Forelimb muscle (tissue), 1 donor: Measurements from ENCODE around the gene PHF8. TPM values are rescaled to one million over a fixed set of nuclear protein-coding genes. Genes with fewer than 3 reads are reported as not detected.

Experiments
- DNase-seq: peaks from one replicate; pipeline ENCODE4 v3.0.0-alpha.2; 2013; ENCODE audit warnings: low read depth
- polyA plus RNA-seq: library from polyadenylated mRNA; unstranded; fragments of 120-200 nt; gene quantifications from one replicate; pipeline ENCODE4 v1.2.1, GENCODE V29; 2013; ENCODE audit not compliant: insufficient read length

The PHF8 gene
- polyA plus RNA-seq, result 13.7 TPM

DNA sequence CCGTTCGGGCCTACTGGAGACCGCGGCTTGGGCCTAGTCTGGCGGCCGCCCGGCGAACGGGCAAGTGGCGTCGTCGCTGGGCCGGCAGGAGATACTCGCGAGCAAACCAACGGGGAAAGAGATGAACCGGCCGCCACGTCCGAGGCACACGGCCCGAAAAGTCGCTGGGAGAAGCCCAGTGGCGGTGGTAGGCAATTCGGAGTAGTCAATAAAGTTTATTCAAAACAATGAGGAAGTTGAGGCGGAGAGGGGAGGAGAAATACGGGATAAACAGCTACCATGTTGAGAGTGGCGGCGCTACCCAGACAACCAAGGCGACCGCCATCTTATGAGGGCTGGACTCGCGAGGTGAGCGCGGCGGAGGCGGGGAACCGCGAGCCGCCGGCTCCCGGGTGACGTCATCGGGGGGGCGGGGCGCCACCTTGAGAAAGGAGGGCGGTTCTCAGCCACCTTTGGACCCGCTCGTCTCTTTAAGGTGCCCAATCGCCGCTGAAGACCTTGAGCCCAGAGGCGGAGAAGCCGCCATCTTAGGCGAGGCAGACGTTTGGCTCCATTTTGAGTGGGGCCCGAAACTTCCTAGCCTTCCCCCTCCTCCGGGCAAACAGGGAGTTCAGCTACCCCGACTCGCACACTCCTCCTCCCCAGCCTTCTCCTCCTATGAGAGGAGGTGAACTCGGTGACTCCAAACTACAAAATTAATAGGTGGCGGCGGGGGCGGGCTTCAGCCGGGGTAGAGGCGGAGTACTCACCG is at the start of gene PHF8:
PHF8 (minus strand) TSS at position 348 of the 751 bp plus-strand sequence. CDS start 1,745 bp downstream, outside the sequence.
- peak; percentile 73 for DNase-seq

- no peak for DNase-seq
These were observed 49.3 kb upstream of the PHF8 start for GRCh38 chrX:54093571-54093970.

DNA sequence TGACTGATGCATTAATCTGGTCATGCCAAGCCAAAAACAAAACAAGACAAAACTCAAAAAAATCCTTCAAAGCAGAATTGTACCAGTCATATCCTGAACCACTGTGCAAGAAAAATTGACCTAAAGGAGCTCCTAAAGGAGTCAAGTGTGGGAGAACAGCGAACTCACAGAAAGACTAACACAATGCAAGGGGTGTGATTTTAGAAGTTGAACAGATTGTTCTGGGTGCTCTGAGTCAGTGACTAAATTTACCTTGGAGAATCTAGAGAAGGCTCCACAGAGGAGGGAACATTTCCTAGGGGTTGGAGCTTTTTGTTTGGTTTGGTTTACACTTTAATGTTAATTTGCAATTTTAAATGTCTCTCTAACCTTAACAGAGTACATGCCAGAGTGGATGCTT is 48.9 kb upstream of the PHF8 start:
- no peak for DNase-seq

DNA sequence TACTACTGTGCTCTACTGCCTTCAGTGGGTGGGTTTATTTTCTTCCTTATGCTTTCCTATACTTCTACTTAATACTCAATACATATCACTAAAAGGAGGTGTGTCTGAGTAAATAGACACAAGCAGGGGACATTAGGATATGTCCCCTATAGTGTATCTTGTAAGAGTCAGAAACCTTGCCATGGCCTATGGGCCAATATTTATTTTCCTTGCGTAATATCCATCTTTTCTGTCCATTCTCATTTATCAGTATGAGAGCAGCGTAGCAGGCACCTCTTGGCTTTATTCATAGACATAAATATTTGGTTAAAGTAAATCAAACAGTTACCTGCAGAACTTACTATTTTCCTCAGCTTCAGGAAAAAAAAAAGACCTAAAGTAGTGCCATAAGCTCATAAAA is 46.6 kb upstream of the PHF8 start:
- DNase-seq, result no peak

DNA sequence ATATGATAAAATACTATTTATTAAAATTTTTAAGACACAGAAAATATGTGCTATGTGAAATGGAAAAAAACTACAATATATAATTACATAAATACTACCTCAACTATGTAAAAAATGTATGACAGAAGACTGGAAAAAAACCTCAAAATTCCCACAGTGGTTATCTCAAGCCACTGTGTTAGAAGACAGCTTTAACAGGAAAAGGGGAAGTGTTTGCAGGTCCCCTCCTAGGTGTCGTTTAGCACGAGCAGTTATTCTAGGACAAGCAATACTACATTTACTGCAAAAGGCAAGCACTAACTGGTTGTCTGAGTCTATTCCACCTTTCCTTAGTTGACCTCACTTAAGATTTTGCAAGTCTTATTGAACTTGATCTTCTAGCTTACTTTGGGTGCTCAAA is 44.9 kb upstream of the PHF8 start:
- DNase-seq, result no peak

DNA sequence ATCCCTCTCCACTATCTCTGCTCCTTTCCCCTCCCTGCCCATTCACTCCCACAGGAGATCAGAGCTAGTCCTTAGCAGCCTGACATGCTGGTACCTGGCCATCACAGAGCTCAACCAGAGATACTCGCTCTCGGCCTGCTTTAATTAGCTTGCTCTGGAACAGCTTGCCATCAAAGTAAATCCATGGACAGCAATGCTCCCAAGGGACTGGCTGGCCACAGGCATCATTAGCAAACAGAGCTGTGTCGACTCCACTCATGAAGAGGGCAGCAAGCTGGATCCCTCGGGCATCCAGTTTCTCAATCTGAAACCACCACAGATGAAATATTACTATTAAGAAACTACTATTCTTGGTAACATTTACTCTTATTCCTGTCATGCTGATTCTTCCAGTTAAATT is 43.4 kb upstream of the PHF8 start:
- no peak for DNase-seq

- DNase-seq, result no peak
These were observed 41.4 kb upstream of the PHF8 start for GRCh38 chrX:54085666-54086065.

- no peak for DNase-seq
These were observed 32.6 kb upstream of the PHF8 start for GRCh38 chrX:54076903-54077302.

- no peak for DNase-seq
These were observed 30.6 kb upstream of the PHF8 start for GRCh38 chrX:54074826-54075225.

- no peak for DNase-seq
These were observed 23.5 kb upstream of the PHF8 start for GRCh38 chrX:54067766-54068165.

DNA sequence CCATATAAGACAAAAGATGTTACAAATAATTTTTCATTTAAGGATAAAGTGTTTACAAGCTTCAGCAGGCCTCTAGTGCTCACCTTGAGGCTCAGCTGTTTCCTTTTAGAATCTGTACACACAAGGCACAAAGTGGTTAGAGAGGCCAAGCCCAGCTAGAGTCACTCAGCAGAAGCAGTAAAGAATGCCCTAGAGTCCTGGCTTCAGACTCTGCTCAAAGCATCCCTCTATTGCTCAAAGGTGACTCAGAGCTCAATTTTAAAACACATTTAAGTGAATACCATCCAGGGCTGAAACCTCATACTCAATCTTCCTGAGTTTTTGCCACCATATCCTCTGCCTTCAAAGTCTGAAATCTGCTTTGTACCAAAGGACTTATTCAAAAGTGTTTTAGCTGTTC is 22.6 kb upstream of the PHF8 start:
- DNase-seq, result no peak

DNA sequence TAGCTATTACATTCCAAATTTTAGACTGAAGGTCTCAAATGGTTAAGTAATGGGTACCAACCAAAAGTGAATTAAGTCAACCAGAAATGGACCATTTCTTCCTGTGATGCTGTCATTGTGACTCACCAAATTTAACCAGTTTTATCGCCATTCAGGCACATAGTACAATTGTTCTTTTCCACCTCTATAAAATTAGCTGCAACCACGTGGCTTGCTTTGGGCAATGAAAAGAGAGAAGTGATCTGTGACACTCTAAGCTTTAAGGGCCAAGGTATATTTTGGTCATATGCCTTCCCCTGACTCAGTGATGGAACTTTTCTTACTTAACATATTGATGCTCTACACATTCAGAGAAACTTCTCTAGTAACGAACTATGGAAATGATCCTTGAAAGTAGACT is 20.3 kb upstream of the PHF8 start:
- DNase-seq, result no peak

- DNase-seq, result no peak
These were observed 19.1 kb upstream of the PHF8 start for GRCh38 chrX:54063361-54063760.

DNA sequence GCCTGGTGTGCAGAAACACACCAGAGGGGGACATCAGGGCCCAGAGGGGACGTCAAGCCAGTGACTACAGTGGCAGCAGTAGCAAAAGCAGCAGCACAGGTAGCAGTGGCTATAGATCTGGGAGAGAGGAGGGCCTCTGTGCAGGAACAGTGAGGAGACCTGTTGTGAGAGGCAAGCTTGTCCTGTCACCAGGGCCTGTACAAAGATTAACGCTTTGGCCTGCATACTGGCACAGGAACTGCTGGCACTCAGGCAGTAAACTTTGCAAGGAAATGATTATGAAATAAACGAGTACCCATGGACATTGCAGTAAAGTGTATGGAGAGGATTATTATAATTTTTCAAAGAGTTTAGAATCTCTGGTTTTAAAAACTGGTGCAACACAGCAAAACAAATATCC is 5.5 kb upstream of the PHF8 start:
- no peak for DNase-seq

DNA sequence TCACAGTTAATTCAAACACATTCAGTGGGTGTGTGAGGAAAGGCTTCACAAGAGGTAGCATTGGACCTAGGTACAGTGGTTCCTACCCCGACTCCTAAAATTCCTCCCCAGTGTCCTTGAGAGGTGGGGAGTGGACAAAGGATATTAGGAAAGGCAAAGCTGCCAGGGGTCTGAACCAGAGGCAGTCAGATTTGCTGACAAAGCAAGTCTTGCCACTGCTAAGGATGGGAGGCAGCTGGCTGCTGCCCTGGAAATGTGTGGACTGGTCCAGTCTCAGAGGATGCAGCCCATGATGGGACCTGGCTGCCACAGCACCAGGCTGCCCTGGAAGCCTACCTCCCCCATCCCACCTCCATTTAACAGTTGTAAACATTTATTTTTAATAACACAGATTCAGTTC is 4.1 kb upstream of the PHF8 start:
- DNase-seq, result no peak

- DNase-seq, result no peak
These were observed 1.4 kb upstream of the PHF8 start for GRCh38 chrX:54045563-54046228.

GRCh38 chrX:54044877-54045338 is 635 bp upstream of the PHF8 start:
- DNase-seq, result no peak

GRCh38 chrX:54043541-54044125 is 640 bp downstream of the PHF8 start:
- no peak for DNase-seq

DNA sequence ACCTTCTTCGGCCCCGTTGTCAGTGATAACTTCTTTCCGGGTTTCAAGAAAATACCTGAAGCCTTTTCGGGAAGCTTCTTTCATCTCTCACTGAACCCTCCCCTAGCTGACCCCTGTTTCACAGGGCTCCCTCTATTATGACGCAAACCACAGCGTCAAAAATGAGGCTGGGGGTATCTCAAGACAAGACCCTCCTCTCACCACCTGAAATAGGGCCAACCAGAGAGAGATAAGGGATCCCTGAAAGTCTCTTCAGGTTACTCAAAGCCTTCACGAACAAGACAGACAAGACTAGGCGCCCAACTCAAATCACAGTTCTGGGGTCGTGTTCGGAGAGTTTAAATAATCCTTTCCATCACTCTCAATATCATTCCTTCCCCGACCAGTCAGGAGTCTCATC is 1.2 kb downstream of the PHF8 start:
- no peak for DNase-seq

GRCh38 chrX:54042609-54043021 is 1.7 kb downstream of the PHF8 start:
- no peak for DNase-seq

- no peak for DNase-seq
These were observed 13.9 kb downstream of the PHF8 start for GRCh38 chrX:54030329-54030728.

- DNase-seq, result no peak
These were observed 14.6 kb downstream of the PHF8 start for GRCh38 chrX:54029529-54030143.

DNA sequence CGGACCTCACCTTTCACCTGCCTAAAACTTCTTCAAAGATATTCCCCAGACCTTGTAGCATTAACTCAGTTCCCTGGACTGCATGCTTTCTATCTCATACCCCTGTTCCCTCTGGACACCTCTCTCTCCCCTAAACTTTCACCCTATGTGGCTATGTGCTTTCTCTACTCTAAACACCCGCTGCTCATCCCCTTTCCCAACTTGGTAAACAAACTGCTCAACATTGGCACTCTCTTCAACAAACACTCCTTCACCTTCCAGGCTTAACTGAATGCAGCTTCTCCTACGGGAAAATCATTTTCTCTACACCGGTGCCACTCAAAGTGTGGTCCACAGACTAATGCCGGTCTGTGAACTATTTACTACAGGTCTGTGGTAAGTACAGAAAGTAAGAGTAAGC is 19.9 kb downstream of the PHF8 start:
- no peak for DNase-seq
